WTC11 (cell line): ENCODE data around the gene EEF2K. TPM values are rescaled to one million over a fixed set of nuclear protein-coding genes. Genes with fewer than 3 reads are reported as not detected.

ENCODE experiments used
- ATAC-seq: fragments of 200-7000 bp; cut with Tn5 transposase; 2 replicates; pipeline ENCODE4 v1.10.0; 2021; ENCODE audit warnings: mild to moderate bottlenecking, moderate library complexity
- CTCF ChIA-PET: fragments of 300-600 bp; sonication (Branson Sonifier 250); formaldehyde crosslinking; loops from one replicate; lab custom pipeline; 2021; ENCODE audit warnings: antibody characterized with exemption; lab: Charles Lee
- POLR2A ChIA-PET: fragments of 350-600 bp; sonication (Branson Sonifier 250); formaldehyde crosslinking; loops from one replicate; lab custom pipeline; 2021; ENCODE audit warnings: antibody characterized with exemption; lab: Charles Lee
- DNase-seq: peaks from one replicate; pipeline ENCODE4 v3.0.0; 2021; ENCODE audit warnings: low spot score
- H3K27ac Mint-ChIP-seq: 2 replicates; pipeline ENCODE4 v1.8.0; 2021; ENCODE audit warnings: mixed read lengths
- H3K27me3 Mint-ChIP-seq: 2 replicates; pipeline ENCODE4 v1.8.0; 2021; ENCODE audit warnings: low read depth, mild to moderate bottlenecking, moderate library complexity, mixed read lengths
- H3K36me3 Mint-ChIP-seq: 2 replicates; pipeline ENCODE4 v1.8.0; 2021; ENCODE audit warnings: mixed read lengths
- H3K4me1 Mint-ChIP-seq: 2 replicates; pipeline ENCODE4 v1.8.0; 2022; ENCODE audit warnings: mixed read lengths
- H3K4me3 Mint-ChIP-seq: 2 replicates; pipeline ENCODE4 v1.8.0; 2021; ENCODE audit warnings: mild to moderate bottlenecking, moderate library complexity, mixed read lengths
- H3K9me3 Mint-ChIP-seq: 2 replicates; pipeline ENCODE4 v1.8.0; 2021; ENCODE audit warnings: mixed read lengths
- FOXJ3 ChIP-seq: sonication (generic); formaldehyde crosslinking; IDR thresholded peaks from 2 replicates; pipeline ENCODE4 v1.9.0; 2021; ENCODE audit warnings: missing genetic modification reagents, mild to moderate bottlenecking, borderline replicate concordance
- GRHL2 ChIP-seq: fragments of 250-450 bp; sonication (Bioruptor Pico); IDR thresholded peaks from 2 replicates; pipeline ENCODE4 v1.8.0; 2022; ENCODE audit warnings: mild to moderate bottlenecking, moderate library complexity; ENCODE audit not compliant: insufficient replicate concordance, severe bottlenecking
- JUN ChIP-seq: sonication (generic); formaldehyde crosslinking; IDR thresholded peaks from 2 replicates; pipeline ENCODE4 v1.8.0; 2023; ENCODE audit warnings: mild to moderate bottlenecking, missing genetic modification reagents
- NR1H2 ChIP-seq: sonication (generic); formaldehyde crosslinking; IDR thresholded peaks from 2 replicates; pipeline ENCODE4 v1.9.0; 2021; ENCODE audit warnings: mild to moderate bottlenecking, moderate library complexity, missing genetic modification reagents
- NR3C1 ChIP-seq: sonication (generic); formaldehyde crosslinking; conservative IDR thresholded peaks from 2 replicates; pipeline ENCODE4 v1.8.1; 2023; ENCODE audit warnings: low read depth, mild to moderate bottlenecking, missing genetic modification reagents
- SMAD3 ChIP-seq: sonication (generic); formaldehyde crosslinking; IDR thresholded peaks from 2 replicates; pipeline ENCODE4 v1.8.0; 2022; ENCODE audit warnings: missing genetic modification reagents, mild to moderate bottlenecking, borderline replicate concordance
- ZNF121 ChIP-seq: sonication (generic); formaldehyde crosslinking; IDR thresholded peaks from 2 replicates; pipeline ENCODE4 v1.8.0; 2023; ENCODE audit warnings: missing genetic modification reagents
- ZSCAN18 ChIP-seq: fragments of 250-450 bp; sonication (Bioruptor Pico); IDR thresholded peaks from 2 replicates; pipeline ENCODE4 v2.1.2; 2022; ENCODE audit warnings: mild to moderate bottlenecking, moderate library complexity
- total RNA-seq: library from RNA; stranded (reverse); gene quantifications from 3 replicates; pipeline ENCODE4 v1.2.3, GENCODE V29; 2021
- TF ChIP-seq, protein P1 (sequence below): sonication (generic); formaldehyde crosslinking; IDR thresholded peaks from 2 replicates; pipeline ENCODE4 v1.8.1; 2022; ENCODE audit warnings: low read depth, missing genetic modification reagents, borderline replicate concordance
- TF ChIP-seq, protein P2 (sequence below): sonication (generic); formaldehyde crosslinking; IDR thresholded peaks from 2 replicates; pipeline ENCODE4 v1.8.0; 2023; ENCODE audit warnings: missing genetic modification reagents
- TF ChIP-seq, protein P3 (sequence below): sonication (generic); formaldehyde crosslinking; conservative IDR thresholded peaks from 2 replicates; pipeline ENCODE4 v1.8.1; 2022; ENCODE audit warnings: mild to moderate bottlenecking, missing genetic modification reagents

The EEF2K gene
- total RNA-seq, 1 experiment from 2014 or later: 26.7 TPM

GRCh38 chr16:22235839-22236745 lies 30.0 kb downstream of the EEF2K start:
- Mint-ChIP-seq H3K9me3 (no peaks in the 10 kb centered on the region), H3K27ac (no peak overlapping the region), H3K4me1 (no peaks in the 10 kb centered on the region), H3K36me3 (peaks cover 9% of the 10 kb centered on the region), H3K4me3 (no peak overlapping the region), H3K27me3 (no peaks in the 10 kb centered on the region)
- no peak for DNase-seq
- no peak for ATAC-seq
- ChIA-PET CTCF (interaction anchor here (0.6 to 1.2 kb wide), 2 partner anchors 10 to 64 kb away, joined by 3 to 4 read pairs; no protein-coding TSS in a partner anchor), POLR2A (no interaction called here)
- TF ChIP-seq, protein P1, sequence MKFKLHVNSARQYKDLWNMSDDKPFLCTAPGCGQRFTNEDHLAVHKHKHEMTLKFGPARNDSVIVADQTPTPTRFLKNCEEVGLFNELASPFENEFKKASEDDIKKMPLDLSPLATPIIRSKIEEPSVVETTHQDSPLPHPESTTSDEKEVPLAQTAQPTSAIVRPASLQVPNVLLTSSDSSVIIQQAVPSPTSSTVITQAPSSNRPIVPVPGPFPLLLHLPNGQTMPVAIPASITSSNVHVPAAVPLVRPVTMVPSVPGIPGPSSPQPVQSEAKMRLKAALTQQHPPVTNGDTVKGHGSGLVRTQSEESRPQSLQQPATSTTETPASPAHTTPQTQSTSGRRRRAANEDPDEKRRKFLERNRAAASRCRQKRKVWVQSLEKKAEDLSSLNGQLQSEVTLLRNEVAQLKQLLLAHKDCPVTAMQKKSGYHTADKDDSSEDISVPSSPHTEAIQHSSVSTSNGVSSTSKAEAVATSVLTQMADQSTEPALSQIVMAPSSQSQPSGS (CRISPR knock-in tag): no peak
- TF ChIP-seq ZNF121 (CRISPR knock-in tag) (peak; percentile 67; the same call in 1 of the 2 replicates), FOXJ3 (CRISPR knock-in tag) (no peak)

GRCh38 chr16:22239131-22239805 lies 33.2 kb downstream of the EEF2K start:
- Mint-ChIP-seq H3K4me3 (no peak overlapping the region), H3K9me3 (no peaks in the 10 kb centered on the region), H3K27me3 (no peaks in the 10 kb centered on the region), H3K36me3 (peaks cover 6% of the 10 kb centered on the region), H3K4me1 (no peaks in the 10 kb centered on the region)
- ATAC-seq (no peak), DNase-seq (no peak)
- ChIA-PET CTCF (interaction anchor here (1.2 kb wide), 1 partner anchor 61 kb away, joined by 3 read pairs; no protein-coding TSS in a partner anchor), POLR2A (interaction anchor here (0.6 kb wide), 1 partner anchor 12 kb away, joined by 3 read pairs; no protein-coding TSS in a partner anchor)
- TF ChIP-seq GRHL2 (CRISPR knock-in tag) (no peak), ZSCAN18 (CRISPR knock-in tag) (no peak), NR3C1 (CRISPR knock-in tag) (no peak), SMAD3 (CRISPR knock-in tag) (no peak), JUN (CRISPR knock-in tag) (no peak), NR1H2 (CRISPR knock-in tag) (no peak)
- TF ChIP-seq, protein P2, sequence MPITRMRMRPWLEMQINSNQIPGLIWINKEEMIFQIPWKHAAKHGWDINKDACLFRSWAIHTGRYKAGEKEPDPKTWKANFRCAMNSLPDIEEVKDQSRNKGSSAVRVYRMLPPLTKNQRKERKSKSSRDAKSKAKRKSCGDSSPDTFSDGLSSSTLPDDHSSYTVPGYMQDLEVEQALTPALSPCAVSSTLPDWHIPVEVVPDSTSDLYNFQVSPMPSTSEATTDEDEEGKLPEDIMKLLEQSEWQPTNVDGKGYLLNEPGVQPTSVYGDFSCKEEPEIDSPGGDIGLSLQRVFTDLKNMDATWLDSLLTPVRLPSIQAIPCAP (CRISPR knock-in tag): no peak
- TF ChIP-seq, protein P3, sequence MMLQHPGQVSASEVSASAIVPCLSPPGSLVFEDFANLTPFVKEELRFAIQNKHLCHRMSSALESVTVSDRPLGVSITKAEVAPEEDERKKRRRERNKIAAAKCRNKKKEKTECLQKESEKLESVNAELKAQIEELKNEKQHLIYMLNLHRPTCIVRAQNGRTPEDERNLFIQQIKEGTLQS (CRISPR knock-in tag): no peak
- TF ChIP-seq, all 79 proteins: peak for 0
- peak overlapping the region; percentile 3 for H3K27ac Mint-ChIP-seq

- H3K4me1 Mint-ChIP-seq: no peaks in the 10 kb centered on the region
- ChIA-PET CTCF (no interaction called here), POLR2A (interaction anchor here (0.6 kb wide), 1 partner anchor 11 kb away, joined by 3 read pairs; no protein-coding TSS in a partner anchor)
- H3K4me3 Mint-ChIP-seq: no peak overlapping the region
- H3K9me3 Mint-ChIP-seq: no peaks in the 10 kb centered on the region
- ATAC-seq (no peak), DNase-seq (no peak)
- H3K27me3 Mint-ChIP-seq: no peaks in the 10 kb centered on the region
- peaks cover 6% of the 10 kb centered on the region for H3K36me3 Mint-ChIP-seq
- no peak overlapping the region for H3K27ac Mint-ChIP-seq
- TF ChIP-seq, protein P3 (CRISPR knock-in tag): no peak
These were observed 34.1 kb downstream of the EEF2K start for GRCh38 chr16:22240023-22240710.
